Fibroblast of the conjunctiva (primary cell): ENCODE results near the gene IL12RB1.
A peak's percentile ranks its signal among the peaks of the same experiment; 100 is the strongest.
"Not testable (repeated sequence)": the region's sequence is repeated elsewhere in the genome, so short reads cannot be mapped to it uniquely, and the experiment has no call there.

ENCODE experiments used
- DNase-seq: peaks from one replicate; pipeline ENCODE4 v3.0.0-alpha.2; 2010; ENCODE audit warnings: low read depth

Gene IL12RB1

GRCh38 chr19:18110609-18111232 is 24.0 kb upstream of the IL12RB1 start:
- no peak for DNase-seq

GRCh38 chr19:18109733-18110608 is 23.2 kb upstream of the IL12RB1 start:
- no peak for DNase-seq

- DNase-seq = no peak
Observed at GRCh38 chr19:18109341-18109732, 22.6 kb upstream of the IL12RB1 start.

GRCh38 chr19:18108897-18109296 is 22.2 kb upstream of the IL12RB1 start:
- DNase-seq = no peak

GRCh38 chr19:18107235-18107634 is 20.5 kb upstream of the IL12RB1 start:
- DNase-seq = no peak

GRCh38 chr19:18105259-18105658 is 18.5 kb upstream of the IL12RB1 start:
- DNase-seq = not testable (repeated sequence)

- no peak for DNase-seq
Observed at GRCh38 chr19:18104793-18105131, 18.0 kb upstream of the IL12RB1 start.

- DNase-seq = no peak
Observed at GRCh38 chr19:18102916-18103542, 16.3 kb upstream of the IL12RB1 start.

- DNase-seq = no peak
Observed at GRCh38 chr19:18101268-18101667, 14.5 kb upstream of the IL12RB1 start.

- DNase-seq = no peak
Observed at GRCh38 chr19:18100710-18101109, 14.0 kb upstream of the IL12RB1 start.

GRCh38 chr19:18099623-18099995 is 12.9 kb upstream of the IL12RB1 start:
- no peak for DNase-seq

- DNase-seq = no peak
Observed at GRCh38 chr19:18098891-18099622, 12.3 kb upstream of the IL12RB1 start.

GRCh38 chr19:18097993-18098890 is 11.5 kb upstream of the IL12RB1 start:
- DNase-seq = no peak

GRCh38 chr19:18097217-18097992 is 10.7 kb upstream of the IL12RB1 start, which contains the start of gene MAST3:
Gene MAST3 (plus strand): TSS chr19:18097778. CDS start chr19:18097793, 15 bp downstream.
- peak; percentile 61 for DNase-seq

- DNase-seq = no peak
Observed at GRCh38 chr19:18096258-18096657, 9.5 kb upstream of the IL12RB1 start.

- DNase-seq = no peak
Observed at GRCh38 chr19:18093439-18094161, 6.9 kb upstream of the IL12RB1 start.

- DNase-seq = no peak
Observed at GRCh38 chr19:18091217-18091608, 4.5 kb upstream of the IL12RB1 start.

GRCh38 chr19:18090545-18091216 is 3.9 kb upstream of the IL12RB1 start:
- no peak for DNase-seq

- no peak for DNase-seq
Observed at GRCh38 chr19:18089726-18090125, 3.0 kb upstream of the IL12RB1 start.
